Kidney capillary endothelial cell (primary cell): ENCODE measurements around the gene EPHA4.

Experiments used
- DNase-seq: peaks from one replicate; pipeline ENCODE4 v3.0.0-alpha.2; 2018; ENCODE audit warnings: low spot score

EPHA4 gene

DNA sequence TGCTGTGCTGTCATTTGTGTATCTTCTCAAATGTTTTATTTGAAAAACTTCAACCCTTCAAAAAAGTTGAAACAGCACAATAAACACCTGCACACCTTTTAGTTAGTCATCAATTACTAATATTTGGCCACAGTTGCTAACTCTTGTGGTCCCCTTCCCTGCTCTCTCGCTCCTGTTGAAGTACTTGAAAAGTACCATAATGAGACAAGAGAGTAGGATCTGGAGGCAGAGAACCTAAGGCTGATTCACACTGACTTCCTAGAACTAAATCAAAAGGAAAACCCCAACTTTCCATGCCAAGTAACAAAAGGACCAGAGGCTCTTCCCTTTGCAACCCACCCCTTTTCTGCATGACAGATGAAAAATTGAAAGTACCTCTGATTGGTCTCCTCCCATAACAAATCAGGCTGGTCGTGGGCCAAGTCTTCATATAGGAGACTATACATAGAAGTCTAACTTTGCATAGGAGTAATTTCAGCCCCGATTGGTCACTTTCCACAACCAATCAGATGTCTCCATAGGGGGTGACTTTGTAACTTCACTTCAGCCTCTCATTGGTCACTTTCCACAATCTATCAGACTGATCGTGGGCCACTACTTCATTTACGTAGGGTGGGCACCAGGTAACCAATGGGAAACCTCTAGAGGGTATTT is 179.7 kb downstream of the EPHA4 start:
- no peak for DNase-seq

DNA sequence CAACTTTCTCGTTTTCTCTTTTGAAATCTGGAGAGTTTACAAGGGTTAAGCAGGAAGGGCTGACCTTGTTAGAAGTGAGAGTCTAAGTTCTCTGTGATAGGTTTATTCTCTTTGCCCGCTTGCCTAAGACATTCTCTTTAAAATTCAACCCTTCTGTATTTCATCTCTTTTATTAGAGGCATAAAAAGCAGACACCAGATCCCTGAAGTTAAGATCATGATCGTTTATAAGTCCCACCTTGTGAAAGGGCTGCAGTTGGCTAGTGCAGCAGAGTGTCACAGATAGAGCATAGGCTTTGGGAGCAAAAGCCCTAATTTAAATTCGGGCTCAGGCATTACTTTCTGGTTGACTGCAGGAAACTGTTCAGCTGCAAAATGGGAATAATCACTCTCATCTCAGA is 181.2 kb downstream of the EPHA4 start:
- no peak for DNase-seq

DNA sequence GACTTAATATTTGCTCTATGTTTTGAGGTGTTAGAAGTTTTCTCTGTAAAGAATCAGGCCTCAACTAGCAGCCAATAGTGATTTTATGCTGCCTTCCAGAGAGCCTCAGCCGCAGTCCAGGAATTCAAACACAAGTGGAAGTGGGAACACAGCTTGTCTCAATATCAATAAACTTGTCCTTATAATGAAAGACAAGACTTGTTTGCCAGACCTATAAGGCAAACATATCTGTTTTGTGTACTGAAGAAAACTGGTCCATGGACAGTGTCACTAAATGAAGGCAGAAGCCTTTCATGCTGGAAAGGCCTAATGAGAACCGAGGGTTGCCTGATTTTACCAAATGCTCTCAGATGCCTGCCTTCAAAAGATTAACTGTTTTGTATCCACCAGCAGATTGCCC is 182.2 kb downstream of the EPHA4 start:
- no peak for DNase-seq

DNA sequence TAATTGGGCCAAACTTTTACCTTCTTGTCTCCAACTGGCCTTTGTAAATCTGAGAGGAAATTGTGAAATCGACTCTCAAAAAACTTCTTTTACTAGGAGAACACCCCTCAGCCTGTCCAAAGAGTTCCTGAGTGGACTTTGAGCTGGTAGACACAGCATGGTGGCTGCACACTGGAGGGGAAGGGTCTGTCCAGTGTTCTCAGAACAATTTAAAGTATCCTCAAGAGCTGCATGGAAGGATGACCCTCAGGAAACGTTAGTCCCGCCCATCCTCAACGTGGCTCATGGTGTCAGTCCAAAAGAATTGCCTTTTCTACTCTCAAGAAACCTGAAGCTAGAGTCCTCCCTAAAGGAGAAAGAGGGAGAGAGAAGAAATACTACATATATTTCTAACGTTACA is 182.7 kb downstream of the EPHA4 start:
- no peak for DNase-seq

DNA sequence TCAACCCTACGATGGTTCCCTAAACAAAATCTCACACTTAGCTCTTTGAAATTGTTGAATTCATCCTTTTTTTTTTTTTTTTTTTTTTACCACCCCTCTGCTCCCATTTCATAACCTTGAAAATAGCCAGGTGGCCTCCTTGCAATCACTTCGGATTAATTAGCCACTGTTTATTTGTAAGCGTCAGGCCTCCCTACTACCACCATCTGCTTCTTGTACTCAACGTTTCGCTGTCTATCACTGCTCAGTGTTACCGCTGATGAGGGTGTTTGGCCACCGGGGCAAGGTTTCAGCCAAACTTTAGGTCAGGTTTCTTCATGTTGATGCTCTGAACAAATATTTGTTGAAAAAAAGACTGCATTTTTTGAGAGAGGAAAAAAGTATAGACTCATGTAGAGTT is 183.2 kb downstream of the EPHA4 start:
- DNase-seq = no peak

DNA sequence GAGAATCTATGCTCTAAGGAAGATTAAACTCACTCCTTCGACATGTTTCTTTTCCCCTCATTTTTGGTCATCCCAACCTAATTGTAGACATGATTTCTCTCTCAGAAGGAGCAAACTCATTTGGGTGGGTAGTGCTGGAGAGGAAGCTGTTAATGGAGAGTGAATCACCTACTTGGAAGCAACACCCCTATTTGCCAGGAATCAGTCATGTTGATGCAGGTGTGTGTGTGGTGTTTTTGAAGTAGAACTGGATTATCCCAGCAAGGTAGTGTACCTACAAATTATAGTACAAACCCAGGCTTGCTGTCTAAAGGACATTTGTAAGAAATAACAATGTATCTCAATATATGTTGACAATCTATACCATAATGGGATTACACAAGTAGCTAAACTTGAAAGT is 186.4 kb downstream of the EPHA4 start:
- DNase-seq = no peak

DNA sequence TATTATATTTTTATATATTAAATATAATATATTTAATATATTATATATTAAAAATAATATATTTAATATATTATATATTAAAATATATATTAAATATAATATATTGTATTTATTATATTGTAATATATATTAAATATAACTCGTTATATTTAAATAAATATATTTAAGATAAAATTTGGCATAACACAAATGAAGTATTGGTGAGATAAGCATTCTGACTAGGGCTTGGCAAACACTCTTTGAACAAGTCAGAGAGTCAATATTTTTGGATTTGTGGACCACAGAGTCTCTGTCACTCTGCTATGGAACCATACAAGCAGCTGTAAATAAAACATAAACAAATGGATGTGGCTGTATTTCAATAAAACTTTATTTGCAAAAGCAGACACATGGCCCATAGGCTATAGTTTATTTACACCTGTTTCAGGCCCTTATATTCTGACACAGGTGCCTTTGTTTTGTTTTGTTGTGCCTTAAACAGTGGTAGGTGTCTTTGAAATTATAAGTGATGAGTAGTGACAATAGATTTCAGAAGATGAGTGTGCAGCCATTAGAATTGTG is 190.1 kb downstream of the EPHA4 start:
- DNase-seq = no peak

DNA sequence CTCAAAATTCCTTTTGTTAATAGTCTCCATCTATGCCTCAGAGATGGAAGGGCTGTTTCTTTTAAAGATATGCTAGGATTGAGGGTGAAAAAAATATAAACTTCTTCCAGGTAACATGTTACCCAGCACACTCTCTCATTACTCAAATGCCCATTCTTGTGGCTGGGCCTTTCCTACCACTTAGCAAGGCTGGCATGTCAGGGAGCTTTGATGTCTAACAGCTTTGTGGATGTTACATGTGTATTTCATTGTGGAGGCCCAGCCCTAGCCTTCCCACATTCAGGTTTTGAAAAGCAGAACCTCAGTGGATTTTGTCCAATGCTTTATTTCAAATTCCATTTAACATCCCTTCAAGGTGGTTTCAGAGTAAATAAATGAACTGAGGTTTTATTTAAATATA is 191.4 kb downstream of the EPHA4 start:
- DNase-seq = no peak

DNA sequence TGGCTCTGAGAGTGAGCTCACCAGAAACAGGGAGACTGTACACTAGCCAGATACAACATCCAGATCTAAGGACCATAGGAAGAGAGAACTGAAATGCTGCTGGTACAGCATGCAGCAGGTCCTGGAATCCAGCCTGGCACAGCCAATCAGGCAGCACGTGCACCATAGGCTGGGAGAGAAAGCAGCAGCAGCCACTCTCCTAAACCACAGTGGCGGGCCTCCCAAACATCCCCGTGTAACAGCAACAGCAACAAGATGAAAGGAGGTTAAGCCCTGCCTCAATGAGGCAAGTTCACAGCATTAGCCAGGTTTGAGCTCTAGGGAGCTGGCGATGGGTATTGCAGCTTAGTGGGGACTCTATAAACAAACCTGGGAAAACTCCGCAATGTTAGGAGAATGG is 192.0 kb downstream of the EPHA4 start:
- no peak for DNase-seq

DNA sequence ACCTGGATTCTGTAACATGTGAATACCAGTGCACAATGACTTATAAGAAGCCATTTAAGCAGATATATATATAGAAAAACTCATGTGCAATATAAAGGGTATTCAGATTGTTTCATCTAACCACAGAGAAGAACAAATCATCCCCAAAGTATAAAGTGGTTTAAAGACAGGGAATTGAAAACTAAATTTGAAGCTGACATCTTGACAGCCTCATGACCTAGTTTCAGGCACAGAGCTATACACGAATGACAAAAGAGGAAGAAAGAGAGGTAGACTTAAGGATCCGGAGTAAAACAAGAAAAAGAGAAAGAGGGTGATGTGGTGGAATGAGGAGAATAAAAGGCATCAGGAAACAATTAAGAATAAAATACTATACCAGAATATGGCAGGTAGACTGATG is 194.5 kb downstream of the EPHA4 start:
- DNase-seq = no peak

DNA sequence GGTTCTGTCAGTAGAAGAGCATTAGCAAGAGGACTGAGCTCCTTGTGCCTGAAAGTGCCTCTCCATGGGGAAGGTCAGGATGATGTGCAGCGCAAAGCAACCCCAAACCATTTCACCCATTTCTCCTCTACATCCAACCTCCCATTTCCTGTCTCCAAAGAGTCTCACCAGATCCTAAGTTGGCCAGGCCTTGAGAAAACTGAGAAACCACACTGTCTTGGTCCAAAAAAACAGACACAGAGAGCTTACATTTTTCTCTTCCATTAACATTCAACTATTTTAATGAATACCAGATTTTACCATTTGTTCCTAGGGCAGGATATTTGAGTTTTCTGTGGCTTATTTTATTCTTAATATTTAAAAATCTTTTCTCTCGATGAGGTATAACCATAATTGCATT is 195.0 kb downstream of the EPHA4 start:
- DNase-seq = no peak

DNA sequence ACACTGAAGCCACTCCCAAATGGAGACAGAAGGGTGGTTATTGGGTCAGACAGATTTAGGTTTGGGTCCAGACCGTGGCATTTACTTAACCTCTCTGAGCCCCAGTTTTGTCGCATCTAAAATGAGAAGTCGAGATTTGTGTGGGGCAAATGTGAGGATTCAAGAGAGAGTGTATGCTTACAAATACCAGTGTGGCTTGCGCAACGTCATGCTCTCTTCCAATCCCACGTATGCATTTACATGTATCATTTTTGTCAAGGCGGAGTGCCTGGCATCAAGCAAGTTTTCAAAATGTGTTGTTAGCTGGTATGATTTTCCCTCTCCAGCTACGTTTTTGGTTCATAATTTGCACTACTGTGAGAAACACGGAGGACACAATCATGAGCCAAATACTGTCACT is 197.9 kb downstream of the EPHA4 start:
- no peak for DNase-seq

DNA sequence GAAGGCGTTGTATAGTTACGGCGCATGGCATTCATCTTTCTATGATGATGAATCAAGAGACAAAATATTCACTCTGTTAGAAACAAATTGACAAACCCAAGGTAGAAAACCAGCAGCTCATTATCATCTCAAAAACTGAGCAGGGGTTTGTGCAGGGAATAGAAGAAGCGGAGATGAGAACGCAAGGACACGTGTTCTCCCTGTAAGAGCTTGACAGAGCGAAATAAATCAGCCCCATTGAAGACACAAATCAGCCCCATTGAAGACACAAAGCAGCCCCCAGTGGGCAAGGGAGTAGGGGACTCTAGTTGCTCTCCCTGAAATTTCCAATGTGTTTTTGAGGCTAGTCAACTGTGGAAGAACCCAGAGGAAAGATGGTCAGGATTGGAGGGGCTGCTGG is 199.2 kb downstream of the EPHA4 start:
- DNase-seq = no peak

DNA sequence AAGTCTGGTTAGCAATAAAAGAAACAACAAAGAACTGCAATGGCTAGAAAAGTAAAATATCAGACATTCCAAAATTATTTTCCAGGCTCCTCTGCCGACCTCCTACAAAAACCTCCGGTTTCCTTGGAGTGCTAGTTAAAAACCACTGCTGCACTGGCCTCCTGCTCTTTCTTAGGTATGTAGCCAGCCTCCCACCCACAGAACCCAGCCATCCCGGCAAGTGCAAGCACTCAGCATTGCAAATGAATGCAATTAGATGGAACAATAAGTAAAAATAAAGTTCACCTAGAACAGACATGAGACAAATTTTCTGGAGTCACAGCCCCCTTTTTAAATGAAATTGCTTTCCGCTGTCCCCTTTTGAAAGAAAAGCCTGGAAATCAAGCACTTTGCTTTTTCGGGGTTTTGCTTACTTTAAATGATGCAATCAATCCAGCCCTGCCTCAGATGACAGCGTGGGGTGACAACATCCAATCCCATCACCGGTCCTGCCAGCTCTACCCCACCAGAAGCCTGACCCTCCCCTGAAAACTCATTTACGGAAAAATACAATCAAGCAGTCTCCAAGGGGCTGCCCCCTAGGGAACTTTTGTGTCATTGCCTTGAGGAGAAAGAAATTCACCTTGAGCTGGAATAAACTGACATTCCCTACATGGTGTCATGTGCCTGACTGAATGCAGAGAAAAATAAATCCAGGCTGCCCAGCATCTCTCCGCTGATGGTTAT is 199.8 kb downstream of the EPHA4 start:
- no peak for DNase-seq

DNA sequence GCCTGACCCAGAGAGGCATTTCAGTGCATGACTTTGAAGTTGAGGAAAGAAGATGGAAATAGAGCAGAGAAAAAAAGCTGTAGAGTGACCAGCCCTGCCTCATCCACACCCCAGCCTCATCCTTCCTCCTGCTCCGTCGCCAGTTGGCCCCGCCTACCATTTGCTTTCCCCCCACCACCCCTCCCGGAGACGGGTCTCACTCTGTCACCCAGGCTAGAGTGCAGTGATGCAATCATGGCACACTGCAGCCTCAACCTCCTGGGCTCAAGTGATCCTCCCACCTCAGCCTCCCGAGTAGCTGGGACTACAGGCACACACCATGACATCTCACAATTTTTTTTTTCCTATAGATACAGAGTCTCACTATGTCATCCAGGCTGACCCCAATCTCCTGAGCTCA is 200.8 kb downstream of the EPHA4 start:
- no peak for DNase-seq

DNA sequence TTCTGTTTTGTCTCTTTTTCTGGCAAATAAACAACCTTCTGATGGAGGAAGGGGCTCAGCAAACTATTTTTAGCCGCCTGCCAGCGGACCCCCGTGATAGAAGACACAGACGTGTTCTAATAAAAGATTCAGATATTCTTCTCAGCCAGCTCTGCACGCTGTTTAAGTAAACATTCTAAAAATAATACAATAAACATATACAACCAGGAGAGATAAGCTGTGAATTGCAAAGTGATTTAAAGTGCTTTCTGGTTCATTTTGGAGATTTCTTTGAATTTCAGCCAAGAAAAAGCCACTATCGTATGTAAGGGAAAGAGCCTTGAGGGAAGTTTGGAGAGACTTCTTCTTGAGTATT is 201.3 kb downstream of the EPHA4 start:
- DNase-seq = no peak

DNA sequence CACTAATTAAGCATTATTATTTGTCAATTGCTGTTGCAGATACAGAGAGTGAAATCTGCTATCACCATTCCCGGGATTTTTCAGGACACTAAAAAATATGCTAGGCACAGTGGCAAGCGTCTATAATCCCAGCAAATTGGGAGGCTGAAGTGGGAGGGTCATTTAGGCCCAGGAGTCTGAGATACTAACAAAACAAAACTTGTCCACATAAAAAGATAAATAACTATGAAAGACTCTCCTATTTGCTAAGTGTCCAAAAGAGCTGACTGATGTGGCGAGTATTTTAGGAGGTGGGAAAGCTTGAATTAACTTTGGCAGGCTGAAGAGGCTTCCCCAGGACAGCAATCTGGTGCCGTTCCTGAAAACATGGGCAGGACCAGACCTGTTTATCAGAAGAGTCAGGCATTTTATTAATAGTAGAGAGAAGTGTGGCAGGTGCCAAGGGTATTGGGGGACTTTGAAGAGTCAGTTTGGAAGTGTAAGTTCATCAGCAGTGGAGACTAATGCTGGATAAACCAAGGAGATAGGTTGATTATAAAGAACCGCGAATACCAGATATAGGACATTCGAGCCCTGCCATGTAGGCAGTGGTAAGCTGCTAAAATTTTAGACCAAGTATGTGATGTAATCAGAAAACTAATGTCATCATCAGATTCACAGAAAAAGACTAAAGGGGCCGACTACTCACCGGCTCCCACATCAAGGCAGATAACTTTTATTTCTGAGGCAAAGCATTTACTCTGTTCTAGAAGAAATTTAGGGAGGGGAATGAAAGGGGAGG is 201.8 kb downstream of the EPHA4 start:
- no peak for DNase-seq
